Measurements from ENCODE around the gene NOCT. TPM values are rescaled to one million over a fixed set of nuclear protein-coding genes. Genes with fewer than 3 reads are reported as not detected.

The NOCT gene

DNA sequence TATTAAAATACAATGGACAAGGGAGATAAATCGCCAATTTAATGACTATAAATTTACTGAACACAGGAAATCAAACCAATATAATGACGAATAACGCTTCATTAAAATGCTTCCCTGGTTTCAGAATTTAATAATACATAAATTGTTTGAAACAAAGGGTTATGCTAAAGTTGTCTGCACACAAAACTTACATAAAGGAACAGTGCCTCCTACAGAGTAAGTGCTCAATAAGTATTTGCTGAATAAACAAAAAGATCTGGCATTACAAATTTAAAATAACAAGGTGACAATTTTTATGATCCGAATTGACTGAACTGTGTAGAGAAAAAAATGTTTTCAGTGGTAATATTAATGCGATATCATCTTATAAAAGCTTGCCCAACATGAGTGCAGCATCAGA, 69.6 kb downstream of the NOCT start:
- Histone ChIP-seq H3K9ac (ENCODE audit: low read length) (no peak overlapping the region), H3K27ac (ENCODE audit: low read depth, low read length) (no peak overlapping the region), H3K4me3 (ENCODE audit: low read length) (no peak overlapping the region), H4K5ac (ENCODE audit: low read length) (no peak overlapping the region), H2BK5ac (ENCODE audit: low read length) (no peak overlapping the region), H3K36me3 (ENCODE audit: control insufficient read depth, insufficient read depth, low read length) (no peaks in the 10 kb centered on the region), H2AK5ac (ENCODE audit: low read length) (no peak overlapping the region), H2BK15ac (replicated peaks; ENCODE audit: low read depth) (no peak overlapping the region), H3K18ac (ENCODE audit: low read length) (no peak overlapping the region), H3K79me1 (ENCODE audit: low read length) (peaks cover 5% of the 10 kb centered on the region), H3K23ac (ENCODE audit: low read length) (no peak overlapping the region), H3K56ac (ENCODE audit: low read length) (no peak overlapping the region), H3K79me2 (ENCODE audit: control insufficient read depth, insufficient read depth, low read length) (peaks cover 19% of the 10 kb centered on the region), H3K4me1 (ENCODE audit: control insufficient read depth, low read depth, low read length) (no peaks in the 10 kb centered on the region), H2BK120ac (ENCODE audit: low read depth, low read length) (no peak overlapping the region), H3K27me3 (ENCODE audit: insufficient read depth, low read length, poor library complexity) (no peaks in the 10 kb centered on the region), H3K4me2 (ENCODE audit: low read length) (no peak overlapping the region), H4K8ac (ENCODE audit: low read depth, low read length) (no peak overlapping the region), H3K4ac (ENCODE audit: low read depth, low read length) (no peak overlapping the region)
- DNase-seq: no peak
- no CpG with 5 or more reads among the region's 5 CpGs for WGBS (ENCODE audit: extremely low coverage, insufficient coverage, low lambda C conversion rate)

DNA sequence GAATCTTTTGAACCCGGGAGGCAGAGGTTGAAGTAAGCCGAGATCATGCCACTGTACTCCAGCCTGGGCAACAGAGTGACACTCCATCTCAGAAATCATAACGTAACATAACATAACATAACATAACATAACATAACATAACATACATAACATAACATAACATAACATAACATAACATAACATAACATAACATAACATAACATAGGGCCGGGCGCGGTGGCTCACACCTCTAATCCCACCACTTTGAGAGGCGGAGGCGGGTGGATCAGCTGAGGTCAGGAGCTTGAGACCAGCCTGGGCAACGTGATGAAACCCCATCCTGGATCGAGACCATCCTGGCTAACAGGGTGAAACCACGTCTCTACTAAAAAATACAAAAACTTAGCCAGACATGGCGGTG, 76.7 kb downstream of the NOCT start:
- Histone ChIP-seq H3K79me1 (ENCODE audit: low read length) (peaks cover 4% of the 10 kb centered on the region), H3K23ac (ENCODE audit: low read length) (no peak overlapping the region), H3K27ac (ENCODE audit: low read depth, low read length) (no peak overlapping the region), H2BK15ac (replicated peaks; ENCODE audit: low read depth) (no peak overlapping the region), H4K8ac (ENCODE audit: low read depth, low read length) (no peak overlapping the region), H3K79me2 (ENCODE audit: control insufficient read depth, insufficient read depth, low read length) (peaks cover 1% of the 10 kb centered on the region), H4K5ac (ENCODE audit: low read length) (no peak overlapping the region), H3K9ac (ENCODE audit: low read length) (no peak overlapping the region), H3K4me1 (ENCODE audit: control insufficient read depth, low read depth, low read length) (no peaks in the 10 kb centered on the region), H3K4me2 (ENCODE audit: low read length) (no peak overlapping the region), H2BK5ac (ENCODE audit: low read length) (no peak overlapping the region), H2BK120ac (ENCODE audit: low read depth, low read length) (no peak overlapping the region), H2AK5ac (ENCODE audit: low read length) (no peak overlapping the region), H3K4me3 (ENCODE audit: low read length) (no peak overlapping the region), H3K56ac (ENCODE audit: low read length) (no peak overlapping the region), H3K27me3 (ENCODE audit: insufficient read depth, low read length, poor library complexity) (no peaks in the 10 kb centered on the region), H3K36me3 (ENCODE audit: control insufficient read depth, insufficient read depth, low read length) (no peaks in the 10 kb centered on the region), H3K18ac (ENCODE audit: low read length) (no peak overlapping the region), H3K4ac (ENCODE audit: low read depth, low read length) (no peak overlapping the region)
- DNase-seq: no peak
- no CpG with 5 or more reads among the region's 12 CpGs for WGBS (ENCODE audit: extremely low coverage, insufficient coverage, low lambda C conversion rate)

Small RNA genes within 50 kb of the gene (small RNA-seq; reads per million reads assigned to genes)
- not detected for gene RNU6-531P (ENCODE audit: insufficient read depth)
